B cell (primary cell): ENCODE data around the gene KCNE5. TPM values are rescaled to one million over a fixed set of nuclear protein-coding genes. Genes with fewer than 3 reads are reported as not detected.
"Not testable (repeated sequence)": the region's sequence is repeated elsewhere in the genome, so short reads cannot be mapped to it uniquely, and the experiment has no call there.

Source experiments
- ATAC-seq: fragments of 200-7000 bp; cut with Tn5 transposase; one replicate; pipeline ENCODE4 v1.10.0; 2021; ENCODE audit warnings: low read depth, mild to moderate bottlenecking, moderate number of reproducible peaks, moderate library complexity
- CTCF ChIA-PET: fragments of 350-600 bp; sonication (Branson Sonifier 250); formaldehyde crosslinking; loops from one replicate; lab custom pipeline; 2021; ENCODE audit warnings: antibody characterized with exemption, inconsistent platforms; lab: Charles Lee
- POLR2A ChIA-PET: fragments of 350-600 bp; sonication (Branson Sonifier 250); formaldehyde crosslinking; loops from one replicate; lab custom pipeline; 2021; ENCODE audit warnings: antibody characterized with exemption; lab: Charles Lee
- DNase-seq: peaks from one replicate; pipeline ENCODE4 v3.0.0; 2013
- H2AFZ ChIP-seq: 2 replicates; pipeline ENCODE4 v1.6.1; 2012; ENCODE audit warnings: mild to moderate bottlenecking, low read depth, low read length; ENCODE audit not compliant: insufficient read depth, poor library complexity, severe bottlenecking
- H3K27ac ChIP-seq, 2 donors: 1 replicate in 1 of 2; 2 replicates in 1 of 2; pipeline ENCODE4 v1.5.1; 2012 to 2013; ENCODE audit warnings: low read length in 2 of 2, mild to moderate bottlenecking in 2 of 2, moderate library complexity in 1 of 2
- H3K27me3 ChIP-seq, 4 experiments: fragments of 200-600 bp in 1 of 4; sonication (generic) in 1 of 4; replicated peaks in 1 of 4; 1 replicate in 2 of 4; 2 replicates in 2 of 4; pipeline versions ENCODE4 v1.6.1 to v1.7.0; 2013 to 2016; ENCODE audit warnings: low read length in 3 of 4, mild to moderate bottlenecking in 2 of 4, mixed read lengths in 1 of 4, moderate library complexity in 1 of 4; ENCODE audit not compliant: insufficient read depth in 4 of 4, control insufficient read depth in 3 of 4; ENCODE audit errors: control extremely low read depth in 1 of 4
- H3K36me3 ChIP-seq, 2 experiments: replicated peaks in 1 of 2; 1 replicate in 1 of 2; 2 replicates in 1 of 2; pipeline versions ENCODE4 v1.6.1 to v1.7.1; 2013; ENCODE audit warnings: low read length in 1 of 2; ENCODE audit not compliant: insufficient read depth in 2 of 2, control insufficient read depth in 1 of 2; ENCODE audit errors: control extremely low read depth in 1 of 2, extremely low read depth in 1 of 2
- H3K4me1 ChIP-seq, 2 donors: fragments of 200-600 bp in 1 of 2; sonication (generic) in 1 of 2; 1 replicate in 1 of 2; 2 replicates in 1 of 2; pipeline versions ENCODE4 v1.5.1 to v1.6.1; 2013 to 2017; ENCODE audit warnings: low read length in 2 of 2; ENCODE audit not compliant: control insufficient read depth in 2 of 2, insufficient read depth in 2 of 2
- H3K4me2 ChIP-seq: replicated peaks from 2 replicates; pipeline ENCODE3; 2012; ENCODE audit warnings: mild to moderate bottlenecking, low read depth, low read length; ENCODE audit not compliant: poor library complexity, severe bottlenecking
- H3K4me3 ChIP-seq, 5 experiments: fragments of 200-600 bp in 1 of 5; sonication (generic) in 1 of 5; 1 replicate in 3 of 5; 2 replicates in 2 of 5; pipeline versions ENCODE4 v1.5.1 to v1.7.0; 2011 to 2016; ENCODE audit warnings: low read length in 4 of 5, mild to moderate bottlenecking in 4 of 5, low read depth in 2 of 5, control low read depth in 1 of 5, moderate library complexity in 1 of 5; ENCODE audit not compliant: insufficient read depth in 1 of 5; ENCODE audit errors: control extremely low read depth in 1 of 5, extremely low read depth in 1 of 5
- H3K79me2 ChIP-seq: fragments of 200-600 bp; sonication (generic); one replicate; pipeline ENCODE4 v1.6.0; 2016; ENCODE audit warnings: low read length; ENCODE audit not compliant: control insufficient read depth, insufficient read depth
- H3K9ac ChIP-seq: fragments of 200-600 bp; sonication (generic); 2 replicates; pipeline ENCODE4 v1.6.1; 2017; ENCODE audit warnings: mild to moderate bottlenecking, low read length, moderate library complexity
- H3K9me3 ChIP-seq, 3 donors: one replicate each; pipeline versions ENCODE4 v1.6.1 to v1.7.1; 2013; ENCODE audit warnings: low read length in 2 of 3; ENCODE audit not compliant: control insufficient read depth in 2 of 3, insufficient read depth in 1 of 3; ENCODE audit errors: control extremely low read depth in 1 of 3
- H4K20me1 ChIP-seq: 2 replicates; pipeline ENCODE4 v1.6.0; 2012; ENCODE audit warnings: mild to moderate bottlenecking, low read length; ENCODE audit not compliant: insufficient read depth, control insufficient read depth, poor library complexity, severe bottlenecking
- H3K27ac Mint-ChIP-seq: one replicate; pipeline ENCODE4 v1.8.0; 2021; ENCODE audit warnings: mixed read lengths
- H3K27me3 Mint-ChIP-seq: one replicate; pipeline ENCODE4 v1.8.0; 2021; ENCODE audit warnings: mixed read lengths
- H3K4me1 Mint-ChIP-seq: one replicate; pipeline ENCODE4 v1.8.0; 2021; ENCODE audit warnings: mixed read lengths
- H3K4me3 Mint-ChIP-seq: one replicate; pipeline ENCODE4 v1.8.0; 2021; ENCODE audit warnings: mixed read lengths
- H3K9me3 Mint-ChIP-seq: one replicate; pipeline ENCODE4 v1.8.0; 2022; ENCODE audit warnings: mixed read lengths; ENCODE audit not compliant: insufficient read depth
- EZH2 ChIP-seq: IDR thresholded peaks from 2 replicates; pipeline ENCODE4 v1.6.1; 2012; ENCODE audit warnings: borderline replicate concordance, low read depth, mild to moderate bottlenecking, moderate library complexity, low read length; ENCODE audit not compliant: insufficient read depth, poor library complexity, severe bottlenecking
- WGBS: methylation state at CpG from one replicate; pipeline ENCODE4 v1.1.5; 2013; ENCODE audit warnings: missing lambda C conversion rate; ENCODE audit not compliant: insufficient coverage; 5-methylcytosine and 5-hydroxymethylcytosine counted together
- intact Hi-C: fragments of 100-400 bp; cut with micrococcal nuclease; formaldehyde crosslinking; loops from one replicate; pipeline ENCODE4 v1.10.0; 2022
- polyA plus RNA-seq: library from polyadenylated mRNA; depleted of rRNA; stranded (reverse); fragments of >200 nt; gene quantifications from 2 replicates; pipeline ENCODE4 v1.2.3, GENCODE V29; 2012
- total RNA-seq, 2 donors: library from RNA; stranded (reverse); fragments of 120-200 nt in 1 of 2; gene quantifications; 1 replicate in 1 of 2; 2 replicates in 1 of 2; pipeline versions ENCODE4 v1.2.3 to v1.2.4, GENCODE V29; 2013 to 2022
- TF ChIP-seq, protein P1 (sequence below): fragments of 200-600 bp; IDR thresholded peaks from one replicate; pipeline ENCODE4 v1.8.0; 2022; ENCODE audit warnings: antibody characterized with exemption, mild to moderate bottlenecking

Gene KCNE5
- total and polyA plus RNA-seq, 2 donors (not counting 1 experiment from before 2014, with no cell fraction given) = 0.32 TPM; not detected in 1

DNA sequence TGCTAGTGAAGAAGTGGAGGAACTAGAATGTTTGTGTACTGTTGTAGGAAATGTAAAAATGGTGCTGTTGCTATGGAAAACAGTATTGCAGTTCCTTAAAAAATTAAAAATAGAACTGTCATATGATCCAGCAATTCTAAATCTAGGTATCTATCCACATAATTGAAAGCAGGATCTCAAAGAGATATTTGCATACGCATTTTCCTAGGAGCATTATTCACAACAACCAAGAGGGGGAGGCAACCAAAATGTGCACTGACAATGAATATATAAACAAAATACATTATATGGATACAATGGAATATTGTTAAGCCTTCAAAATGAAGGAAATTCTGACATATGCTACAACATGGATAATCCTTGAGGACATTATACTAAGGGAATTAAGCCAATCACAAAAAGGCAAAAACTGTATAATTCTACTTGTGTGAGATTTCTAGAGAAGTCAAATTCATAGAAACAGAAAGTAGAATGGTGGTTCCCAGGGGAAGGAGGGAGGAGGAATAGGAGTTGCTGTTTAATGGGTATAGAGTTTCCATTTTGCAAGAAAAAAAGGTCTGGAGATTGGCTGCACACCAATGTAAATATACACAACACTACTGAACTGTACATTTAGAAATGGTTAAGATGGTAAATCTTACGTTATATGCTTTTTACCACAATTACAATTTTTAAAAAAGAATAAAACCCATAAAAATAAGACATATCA, 35.6 kb upstream of the KCNE5 start:
- no peak overlapping the region for H3K4me3 Mint-ChIP-seq
- Histone ChIP-seq H3K4me3 (no peak overlapping the region), H4K20me1 (no peaks in the 10 kb centered on the region), H3K27me3 (no peaks in the 10 kb centered on the region), H2AFZ (no peak overlapping the region), H3K9ac (no peak overlapping the region), H3K79me2 (no peaks in the 10 kb centered on the region), H3K9me3 (no peaks in the 10 kb centered on the region), H3K4me1 (no peaks in the 10 kb centered on the region), H3K4me2 (no peak overlapping the region), H3K27ac (no peak overlapping the region), H3K36me3 (peaks cover 0 to 26% of the 10 kb centered on the region in 2 experiments)
- no CpG with 5 or more reads among the region's 2 CpGs for WGBS
- H3K27ac Mint-ChIP-seq = no peak overlapping the region
- POLR2A ChIA-PET = no interaction called here
- no peaks in the 10 kb centered on the region for H3K27me3 Mint-ChIP-seq
- TF ChIP-seq EZH2 = no peak
- TF ChIP-seq, protein P1, sequence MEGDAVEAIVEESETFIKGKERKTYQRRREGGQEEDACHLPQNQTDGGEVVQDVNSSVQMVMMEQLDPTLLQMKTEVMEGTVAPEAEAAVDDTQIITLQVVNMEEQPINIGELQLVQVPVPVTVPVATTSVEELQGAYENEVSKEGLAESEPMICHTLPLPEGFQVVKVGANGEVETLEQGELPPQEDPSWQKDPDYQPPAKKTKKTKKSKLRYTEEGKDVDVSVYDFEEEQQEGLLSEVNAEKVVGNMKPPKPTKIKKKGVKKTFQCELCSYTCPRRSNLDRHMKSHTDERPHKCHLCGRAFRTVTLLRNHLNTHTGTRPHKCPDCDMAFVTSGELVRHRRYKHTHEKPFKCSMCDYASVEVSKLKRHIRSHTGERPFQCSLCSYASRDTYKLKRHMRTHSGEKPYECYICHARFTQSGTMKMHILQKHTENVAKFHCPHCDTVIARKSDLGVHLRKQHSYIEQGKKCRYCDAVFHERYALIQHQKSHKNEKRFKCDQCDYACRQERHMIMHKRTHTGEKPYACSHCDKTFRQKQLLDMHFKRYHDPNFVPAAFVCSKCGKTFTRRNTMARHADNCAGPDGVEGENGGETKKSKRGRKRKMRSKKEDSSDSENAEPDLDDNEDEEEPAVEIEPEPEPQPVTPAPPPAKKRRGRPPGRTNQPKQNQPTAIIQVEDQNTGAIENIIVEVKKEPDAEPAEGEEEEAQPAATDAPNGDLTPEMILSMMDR = no peak
- intact Hi-C loops = no loop called here
- H3K4me1 Mint-ChIP-seq = peaks cover 2% of the 10 kb centered on the region
- DNase-seq (no peak), ATAC-seq (no peak)
- CTCF ChIA-PET = interaction anchor here (1.2 kb wide), 1 partner anchor 175 kb away, joined by 3 read pairs; no protein-coding TSS in a partner anchor
- no peaks in the 10 kb centered on the region for H3K9me3 Mint-ChIP-seq

DNA sequence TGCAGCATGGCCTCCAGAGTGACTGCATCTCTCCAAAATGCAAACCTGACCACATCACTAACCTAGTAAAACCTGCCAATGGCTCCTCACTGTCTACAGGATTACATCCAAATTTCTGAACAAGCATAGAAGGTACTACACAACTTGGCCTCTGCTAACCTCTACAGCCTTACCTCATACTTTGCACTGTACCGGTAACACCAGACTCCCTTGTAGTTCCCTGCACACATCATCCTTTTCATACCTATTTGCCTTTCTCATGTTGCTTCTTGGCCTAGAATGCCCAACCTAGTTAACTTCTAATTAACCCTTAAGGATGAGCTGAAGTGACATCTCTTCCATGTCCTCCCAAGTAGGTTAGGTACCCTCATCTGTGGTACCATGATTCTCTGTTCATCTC, 33.4 kb upstream of the KCNE5 start:
- 83% methylated on average over 1 of the region's 1 CpG for WGBS
- no peaks in the 10 kb centered on the region for H3K79me2 ChIP-seq
- ChIA-PET POLR2A (no interaction called here), CTCF (no interaction called here)
- no peak overlapping the region for H3K27ac ChIP-seq
- no peak overlapping the region for H3K4me2 ChIP-seq
- intact Hi-C loops = no loop called here
- no peaks in the 10 kb centered on the region for H3K27me3 ChIP-seq
- TF ChIP-seq EZH2 = no peak
- TF ChIP-seq, protein P1 = no peak
- no peaks in the 10 kb centered on the region for H3K9me3 ChIP-seq
- Mint-ChIP-seq H3K27me3 (no peaks in the 10 kb centered on the region), H3K9me3 (no peaks in the 10 kb centered on the region), H3K4me3 (no peak overlapping the region), H3K27ac (no peak overlapping the region), H3K4me1 (peaks cover 2% of the 10 kb centered on the region)
- H2AFZ ChIP-seq = no peak overlapping the region
- ATAC-seq = no peak
- no peaks in the 10 kb centered on the region for H4K20me1 ChIP-seq
- peaks cover 0 to 18% of the 10 kb centered on the region in 2 experiments for H3K36me3 ChIP-seq
- H3K9ac ChIP-seq = no peak overlapping the region
- no peak for DNase-seq
- no peak overlapping the region for H3K4me3 ChIP-seq
- no peaks in the 10 kb centered on the region for H3K4me1 ChIP-seq

DNA sequence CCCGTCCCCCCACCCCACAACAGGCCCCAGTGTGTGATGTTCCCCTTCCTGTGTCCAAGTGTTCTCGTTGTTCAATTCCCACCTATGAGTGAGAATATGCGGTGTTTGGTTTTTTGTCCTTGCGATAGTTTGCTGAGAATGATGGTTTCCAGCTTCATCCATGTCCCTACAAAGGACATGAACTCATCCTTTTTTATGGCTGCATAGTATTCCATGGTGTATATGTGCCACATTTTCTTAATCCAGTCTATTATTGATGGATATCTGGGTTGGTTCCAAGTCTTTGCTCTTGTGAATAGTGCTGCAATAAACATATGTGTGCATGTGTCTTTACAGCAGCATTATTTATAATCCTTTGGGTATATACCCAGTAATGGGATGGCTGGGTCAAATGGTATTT, 32.4 kb upstream of the KCNE5 start:
- H3K4me2 ChIP-seq, H3K9me3 ChIP-seq, H3K4me1 ChIP-seq, H3K4me3 ChIP-seq, ATAC-seq, H3K9ac ChIP-seq, H3K27ac ChIP-seq, CTCF ChIA-PET, DNase-seq, POLR2A ChIA-PET, H3K27ac Mint-ChIP-seq, H4K20me1 ChIP-seq, H3K27me3 ChIP-seq, H3K27me3 Mint-ChIP-seq, H2AFZ ChIP-seq, H3K79me2 ChIP-seq, H3K4me1 Mint-ChIP-seq, H3K4me3 Mint-ChIP-seq, H3K9me3 Mint-ChIP-seq, intact Hi-C loops: not testable (repeated sequence)
- WGBS = no CpG with 5 or more reads among the region's 4 CpGs
- peaks cover 0 to 16% of the 10 kb centered on the region in 2 experiments for H3K36me3 ChIP-seq
